Measurements from ENCODE around the gene SERPINB2. TPM values are rescaled to one million over a fixed set of nuclear protein-coding genes. Genes with fewer than 3 reads are reported as not detected.

The SERPINB2 gene
- total RNA-seq, 1 experiment from 2014 or later: 0.74 TPM

DNA sequence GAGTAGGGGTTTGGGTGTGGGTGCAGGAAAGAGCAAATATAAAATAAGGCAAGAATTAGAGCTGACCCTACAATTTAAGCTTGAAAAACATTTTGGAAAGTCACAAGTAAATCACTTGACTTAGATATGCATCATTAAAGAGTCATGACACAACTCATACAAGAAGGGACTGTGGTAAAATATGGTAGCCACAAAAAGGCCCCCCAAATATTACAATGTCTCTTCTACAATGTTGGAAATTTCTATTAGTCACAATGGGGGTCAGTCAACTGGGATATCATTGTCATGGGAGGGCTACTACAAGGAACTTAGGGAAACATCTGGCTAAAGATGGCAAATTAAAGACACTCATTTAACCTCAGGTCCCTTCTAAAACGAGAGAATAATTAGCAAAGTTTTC lies 15.7 kb upstream of the SERPINB2 start:
- no peak for DNase-seq (ENCODE audit: low read depth in 1 of 2, low spot score in 2 of 2)
- Histone ChIP-seq H3K4me1 (replicated peaks) (peaks cover 18% of the 10 kb centered on the region), H3K36me3 (no peaks in the 10 kb centered on the region), H3K4me3 (no peak overlapping the region), H3K9me3 (replicated peaks) (no peaks in the 10 kb centered on the region), H3K27ac (no peak overlapping the region), H3K27me3 (replicated peaks) (no peaks in the 10 kb centered on the region)

- Histone ChIP-seq H3K4me3 (no peak overlapping the region), H3K36me3 (no peaks in the 10 kb centered on the region), H3K27ac (no peak overlapping the region), H3K4me1 (replicated peaks) (peaks cover 18% of the 10 kb centered on the region), H3K27me3 (replicated peaks) (no peaks in the 10 kb centered on the region), H3K9me3 (replicated peaks) (no peaks in the 10 kb centered on the region)
- DNase-seq (ENCODE audit: low read depth in 1 of 2, low spot score in 2 of 2): no peak
Observed at GRCh38 chr18:63872586-63872985, 14.9 kb upstream of the SERPINB2 start.

- Histone ChIP-seq H3K27me3 (replicated peaks) (no peaks in the 10 kb centered on the region), H3K36me3 (no peaks in the 10 kb centered on the region), H3K4me1 (replicated peaks) (peaks cover 20% of the 10 kb centered on the region), H3K4me3 (no peak overlapping the region), H3K9me3 (replicated peaks) (no peaks in the 10 kb centered on the region), H3K27ac (no peak overlapping the region)
- no peak for DNase-seq (ENCODE audit: low read depth in 1 of 2, low spot score in 2 of 2)
Observed at GRCh38 chr18:63878343-63878742, 9.2 kb upstream of the SERPINB2 start.

- no peak for DNase-seq (ENCODE audit: low read depth in 1 of 2, low spot score in 2 of 2)
- no peaks in the 10 kb centered on the region for H3K36me3 ChIP-seq
- H3K4me3 ChIP-seq: no peak overlapping the region
- no peaks in the 10 kb centered on the region for H3K9me3 ChIP-seq (replicated peaks)
- H3K27me3 ChIP-seq (replicated peaks): no peaks in the 10 kb centered on the region
- H3K27ac ChIP-seq: no peak overlapping the region
- H3K4me1 ChIP-seq (replicated peaks): peaks cover 24% of the 10 kb centered on the region
Observed at GRCh38 chr18:63878925-63879324, 8.6 kb upstream of the SERPINB2 start.

DNA sequence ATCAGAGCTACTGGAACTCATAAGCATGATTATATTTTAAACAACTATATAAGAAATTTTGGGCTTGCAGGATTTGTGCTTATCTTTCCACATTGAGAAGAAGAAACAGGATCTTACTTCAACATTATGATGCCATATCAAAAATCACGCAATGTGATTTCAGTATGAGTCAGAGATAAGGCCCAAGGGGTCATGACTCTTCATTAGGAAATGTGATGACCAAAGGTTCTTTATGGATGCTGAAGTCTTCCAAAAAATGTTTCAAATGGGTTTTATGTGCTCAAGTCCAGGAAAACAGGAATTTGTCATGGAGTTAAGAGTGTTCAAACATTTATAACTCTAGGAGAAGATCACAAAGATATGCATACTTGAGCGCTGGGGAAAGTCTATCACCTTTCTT lies 7.8 kb upstream of the SERPINB2 start:
- H3K27me3 ChIP-seq (replicated peaks): no peaks in the 10 kb centered on the region
- no peak for DNase-seq (ENCODE audit: low read depth in 1 of 2, low spot score in 2 of 2)
- no peaks in the 10 kb centered on the region for H3K36me3 ChIP-seq
- no peak overlapping the region for H3K4me3 ChIP-seq
- H3K4me1 ChIP-seq (replicated peaks): peaks cover 24% of the 10 kb centered on the region
- H3K27ac ChIP-seq: no peak overlapping the region
- H3K9me3 ChIP-seq (replicated peaks): no peaks in the 10 kb centered on the region

DNA sequence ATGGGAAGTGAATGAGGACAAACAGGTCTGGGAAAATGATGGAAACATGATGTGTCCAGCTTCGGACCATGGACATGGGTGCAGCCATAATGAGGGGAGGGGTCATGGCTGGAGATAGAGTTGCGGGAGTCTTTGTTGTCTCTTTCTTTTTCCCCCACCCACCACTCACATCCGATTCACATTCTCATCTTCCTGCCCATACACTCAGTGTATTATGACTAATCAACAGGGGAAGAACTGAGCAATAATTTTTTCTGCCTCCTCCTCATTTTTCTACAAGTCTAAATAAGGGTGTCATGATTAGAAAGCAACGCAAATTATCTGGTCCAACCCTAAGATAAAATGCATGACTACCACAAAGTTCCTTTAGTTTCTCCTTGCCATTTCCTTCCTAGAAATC lies 5.7 kb upstream of the SERPINB2 start:
- Histone ChIP-seq H3K36me3 (no peaks in the 10 kb centered on the region), H3K27me3 (replicated peaks) (no peaks in the 10 kb centered on the region), H3K9me3 (replicated peaks) (no peaks in the 10 kb centered on the region), H3K4me1 (replicated peaks) (peaks cover 24% of the 10 kb centered on the region), H3K27ac (peak overlapping the region; percentile 92), H3K4me3 (no peak overlapping the region)
- peak in 1 of 2 experiments; percentile 28 for DNase-seq (ENCODE audit: low read depth in 1 of 2, low spot score in 2 of 2)

- peak; percentile 84 to 91 for DNase-seq (ENCODE audit: low read depth in 1 of 2, low spot score in 2 of 2)
- Histone ChIP-seq H3K36me3 (no peaks in the 10 kb centered on the region), H3K4me3 (no peak overlapping the region), H3K9me3 (replicated peaks) (no peaks in the 10 kb centered on the region), H3K27ac (peak overlapping the region; percentile 92), H3K4me1 (replicated peaks) (peaks cover 28% of the 10 kb centered on the region), H3K27me3 (replicated peaks) (no peaks in the 10 kb centered on the region)
Observed at GRCh38 chr18:63882333-63883141, 5.0 kb upstream of the SERPINB2 start.

DNA sequence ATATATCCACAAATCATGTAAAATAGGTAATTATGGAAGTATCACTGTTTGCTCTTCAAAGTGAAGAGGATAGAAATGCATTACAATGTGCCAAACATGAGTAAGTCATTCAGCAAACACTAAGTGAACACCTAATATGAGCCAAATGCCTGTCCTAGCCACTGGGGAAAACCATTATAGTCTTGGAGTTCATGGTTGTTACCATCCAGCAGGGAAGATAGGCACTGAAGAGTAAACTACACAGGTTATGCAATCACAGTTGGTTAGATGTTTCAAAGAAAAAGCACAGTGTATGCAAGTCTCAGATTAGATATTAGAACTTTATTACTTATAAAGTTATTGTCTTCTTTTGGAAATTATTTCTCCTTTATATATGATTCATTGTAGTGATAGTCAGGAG lies 3.9 kb upstream of the SERPINB2 start:
- H3K4me3 ChIP-seq: no peak overlapping the region
- no peak for DNase-seq (ENCODE audit: low read depth in 1 of 2, low spot score in 2 of 2)
- no peaks in the 10 kb centered on the region for H3K9me3 ChIP-seq (replicated peaks)
- peak overlapping the region; percentile 92 for H3K27ac ChIP-seq
- H3K36me3 ChIP-seq: no peaks in the 10 kb centered on the region
- H3K4me1 ChIP-seq (replicated peaks): peaks cover 30% of the 10 kb centered on the region
- H3K27me3 ChIP-seq (replicated peaks): no peaks in the 10 kb centered on the region

- H3K27me3 ChIP-seq (replicated peaks): no peaks in the 10 kb centered on the region
- no peaks in the 10 kb centered on the region for H3K9me3 ChIP-seq (replicated peaks)
- no peaks in the 10 kb centered on the region for H3K36me3 ChIP-seq
- no peak overlapping the region for H3K4me3 ChIP-seq
- no peak for DNase-seq (ENCODE audit: low read depth in 1 of 2, low spot score in 2 of 2)
- H3K4me1 ChIP-seq (replicated peaks): peaks cover 7% of the 10 kb centered on the region
- no peak overlapping the region for H3K27ac ChIP-seq
Observed at GRCh38 chr18:63888470-63889190, 1.1 kb downstream of the SERPINB2 start.

- Histone ChIP-seq H3K36me3 (no peaks in the 10 kb centered on the region), H3K9me3 (replicated peaks) (no peaks in the 10 kb centered on the region), H3K4me1 (replicated peaks) (peaks cover 6% of the 10 kb centered on the region; the same call in 1 of the 2 replicates), H3K27me3 (replicated peaks) (no peaks in the 10 kb centered on the region), H3K27ac (no peak overlapping the region), H3K4me3 (no peak overlapping the region)
- no peak for DNase-seq (ENCODE audit: low read depth in 1 of 2, low spot score in 2 of 2)
Observed at GRCh38 chr18:63889626-63890025, 2.1 kb downstream of the SERPINB2 start.

DNA sequence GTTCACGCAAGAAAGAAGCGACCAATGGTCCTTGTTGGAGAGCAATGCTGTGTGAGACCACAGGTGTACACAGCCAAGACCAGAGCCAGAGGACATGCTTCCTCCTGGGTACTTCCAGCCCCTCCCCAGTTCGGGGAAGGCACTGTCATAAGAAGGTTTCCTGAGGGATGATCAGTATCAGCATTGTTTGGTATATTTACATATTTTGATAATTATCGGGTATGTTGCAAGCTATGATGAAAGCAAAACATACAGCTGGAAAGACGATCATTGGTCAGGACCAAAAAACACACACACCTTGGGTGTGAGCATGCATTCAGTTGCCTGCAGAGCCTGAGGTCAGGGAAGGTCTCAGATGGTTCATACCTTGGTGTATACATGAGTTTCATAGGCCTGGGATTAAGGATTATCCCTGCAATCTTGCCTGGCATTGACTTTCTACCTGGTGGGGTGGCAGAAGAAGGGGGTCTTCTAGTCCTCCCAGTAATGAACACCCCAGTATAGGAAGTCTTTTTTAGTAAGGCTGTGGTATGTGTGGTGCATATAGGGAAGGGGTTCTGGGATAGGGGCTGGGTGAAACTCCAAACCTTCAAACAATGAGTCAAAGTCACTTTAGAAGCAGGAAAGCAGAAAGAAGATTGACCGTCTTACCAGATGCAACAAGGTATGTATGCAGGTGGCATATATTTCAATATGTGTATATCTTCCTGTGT lies 2.9 kb downstream of the SERPINB2 start:
- no peak for DNase-seq (ENCODE audit: low read depth in 1 of 2, low spot score in 2 of 2)
- Histone ChIP-seq H3K36me3 (no peaks in the 10 kb centered on the region), H3K9me3 (replicated peaks) (no peaks in the 10 kb centered on the region), H3K27ac (no peak overlapping the region), H3K27me3 (replicated peaks) (no peaks in the 10 kb centered on the region), H3K4me3 (no peak overlapping the region), H3K4me1 (replicated peaks) (peaks cover 6% of the 10 kb centered on the region; the same call in 1 of the 2 replicates)

DNA sequence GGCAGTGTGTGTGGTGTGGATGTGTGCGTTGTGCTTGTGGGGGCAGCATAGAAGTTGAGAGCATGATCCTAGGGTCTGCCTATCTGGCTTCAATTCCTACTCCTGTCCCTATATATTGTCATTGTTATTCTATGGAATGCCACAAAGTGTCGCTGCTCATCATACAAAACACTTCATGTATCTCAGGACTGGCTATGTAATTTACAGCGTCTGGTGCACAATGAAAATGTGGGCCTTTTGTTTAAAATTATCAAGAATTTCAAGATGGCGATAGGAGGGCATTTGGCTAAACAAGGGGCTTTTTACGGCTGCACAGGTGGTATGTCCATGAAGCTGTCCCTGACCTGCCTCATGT lies 3.4 kb downstream of the SERPINB2 start:
- H3K4me1 ChIP-seq (replicated peaks): peaks cover 6% of the 10 kb centered on the region; the same call in 1 of the 2 replicates
- no peaks in the 10 kb centered on the region for H3K9me3 ChIP-seq (replicated peaks)
- H3K27ac ChIP-seq: no peak overlapping the region
- no peak for DNase-seq (ENCODE audit: low read depth in 1 of 2, low spot score in 2 of 2)
- no peaks in the 10 kb centered on the region for H3K27me3 ChIP-seq (replicated peaks)
- H3K36me3 ChIP-seq: no peaks in the 10 kb centered on the region
- no peak overlapping the region for H3K4me3 ChIP-seq

DNA sequence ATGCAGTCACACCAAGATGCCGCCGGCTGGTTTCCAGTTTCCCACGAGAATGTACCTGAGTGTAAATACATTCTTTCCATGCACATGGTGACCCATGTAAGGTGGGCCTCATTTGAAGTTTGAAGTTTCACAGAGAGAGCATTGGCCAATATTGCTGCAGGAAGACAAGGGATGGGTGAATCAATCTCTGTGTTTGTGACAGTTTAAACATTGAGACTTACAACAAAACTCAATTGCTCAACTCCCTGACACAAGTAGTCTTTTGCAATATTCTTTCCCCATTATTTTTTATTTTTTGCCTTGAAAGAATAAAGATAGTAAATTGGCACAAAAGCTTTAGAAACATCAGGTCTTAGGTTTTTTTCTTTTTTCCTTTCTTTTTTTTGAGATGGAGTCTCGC lies 5.1 kb downstream of the SERPINB2 start:
- no peak for DNase-seq (ENCODE audit: low read depth in 1 of 2, low spot score in 2 of 2)
- no peaks in the 10 kb centered on the region for H3K36me3 ChIP-seq

More for the DNA sequence above, 5.1 kb downstream of the SERPINB2 start:
- Histone ChIP-seq H3K9me3 (replicated peaks) (no peaks in the 10 kb centered on the region), H3K27ac (no peak overlapping the region), H3K4me1 (replicated peaks) (peaks cover 2% of the 10 kb centered on the region; the same call in 1 of the 2 replicates), H3K27me3 (replicated peaks) (no peaks in the 10 kb centered on the region), H3K4me3 (no peak overlapping the region)
